HG02884 (cell line): Measurements from ENCODE around the gene PTPRN2.
"Not testable (repeated sequence)": the region's sequence is repeated elsewhere in the genome, so short reads cannot be mapped to it uniquely, and the experiment has no call there.

Experiments used
- ATAC-seq: cut with Tn5 transposase; IDR thresholded peaks from one replicate; pipeline ENCODE4 v1.9.1; 2021; ENCODE audit warnings: mild to moderate bottlenecking, moderate library complexity; ENCODE audit not compliant: unreplicated experiment

The PTPRN2 gene

GRCh38 chr7:158473946-158474345, 113.7 kb downstream of the PTPRN2 start:
- ATAC-seq = no peak

GRCh38 chr7:158473221-158473620, 114.4 kb downstream of the PTPRN2 start:
- ATAC-seq = no peak

DNA sequence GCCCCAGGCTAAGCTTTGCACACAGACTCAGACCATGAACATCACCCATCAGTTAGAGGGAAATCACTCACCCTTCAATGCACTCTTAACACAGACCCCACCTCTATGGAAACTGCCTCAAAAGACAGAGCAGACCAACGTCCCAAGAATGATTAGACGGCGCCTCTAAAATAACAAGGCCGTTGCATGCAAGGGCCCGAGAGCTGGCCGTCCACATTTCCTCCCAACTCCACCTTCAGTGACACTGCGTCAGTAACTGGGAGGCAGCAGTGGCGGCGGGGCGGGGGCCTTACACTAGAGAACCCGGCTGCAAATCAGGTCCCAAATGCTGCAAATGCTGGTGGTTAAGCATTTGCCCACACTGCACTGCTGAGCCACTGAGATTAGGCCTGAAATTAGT, 115.0 kb downstream of the PTPRN2 start:
- ATAC-seq = no peak

- ATAC-seq = no peak
These were observed 115.9 kb downstream of the PTPRN2 start for GRCh38 chr7:158471716-158472115.

DNA sequence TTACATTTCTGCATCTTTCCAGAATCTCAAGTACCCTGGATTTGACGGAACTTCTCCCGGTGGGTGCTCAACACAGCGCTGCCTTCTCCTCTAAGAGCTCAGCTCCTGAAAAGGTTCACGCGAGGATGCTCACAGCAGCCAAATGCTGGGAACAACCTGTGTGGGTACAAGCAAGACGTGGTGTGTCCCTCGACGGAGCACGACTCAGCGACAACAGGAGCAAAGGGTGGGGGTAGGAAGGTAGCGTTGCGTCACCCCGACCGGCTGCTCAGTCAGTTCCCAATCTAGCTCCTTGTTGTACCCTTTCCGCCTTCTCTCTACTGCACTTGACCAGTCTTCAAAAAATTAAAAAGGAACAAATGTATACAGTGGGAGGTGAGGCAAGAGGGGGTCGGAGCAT, 117.3 kb downstream of the PTPRN2 start:
- ATAC-seq = no peak

GRCh38 chr7:158469396-158470051, 118.1 kb downstream of the PTPRN2 start:
- no peak for ATAC-seq

GRCh38 chr7:158468700-158469296, 118.8 kb downstream of the PTPRN2 start:
- no peak for ATAC-seq

GRCh38 chr7:158468181-158468580, 119.4 kb downstream of the PTPRN2 start:
- ATAC-seq = no peak

- no peak for ATAC-seq
These were observed 120.1 kb downstream of the PTPRN2 start for GRCh38 chr7:158467562-158467961.

GRCh38 chr7:158463317-158463716, 124.3 kb downstream of the PTPRN2 start:
- no peak for ATAC-seq

- no peak for ATAC-seq
These were observed 125.8 kb downstream of the PTPRN2 start for GRCh38 chr7:158461824-158462223.

DNA sequence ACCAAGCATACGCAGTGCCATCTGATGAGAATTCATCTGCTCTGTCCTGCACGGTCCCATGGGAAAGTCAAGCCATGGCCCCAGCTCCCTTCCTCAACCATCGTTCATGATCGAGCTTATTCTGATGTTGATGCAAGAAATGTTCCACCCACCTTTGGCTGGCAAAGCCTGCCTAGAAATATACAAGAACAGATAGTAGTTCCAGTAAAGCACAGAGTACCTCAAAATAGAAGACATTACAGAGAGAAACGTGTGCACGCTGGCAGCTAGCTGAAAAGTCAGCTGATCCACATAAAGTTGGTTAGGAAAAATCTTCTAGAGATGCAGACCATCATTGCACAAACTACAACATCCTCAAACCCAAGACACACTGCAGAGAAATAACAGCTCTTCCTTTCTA, 127.0 kb downstream of the PTPRN2 start:
- no peak for ATAC-seq

DNA sequence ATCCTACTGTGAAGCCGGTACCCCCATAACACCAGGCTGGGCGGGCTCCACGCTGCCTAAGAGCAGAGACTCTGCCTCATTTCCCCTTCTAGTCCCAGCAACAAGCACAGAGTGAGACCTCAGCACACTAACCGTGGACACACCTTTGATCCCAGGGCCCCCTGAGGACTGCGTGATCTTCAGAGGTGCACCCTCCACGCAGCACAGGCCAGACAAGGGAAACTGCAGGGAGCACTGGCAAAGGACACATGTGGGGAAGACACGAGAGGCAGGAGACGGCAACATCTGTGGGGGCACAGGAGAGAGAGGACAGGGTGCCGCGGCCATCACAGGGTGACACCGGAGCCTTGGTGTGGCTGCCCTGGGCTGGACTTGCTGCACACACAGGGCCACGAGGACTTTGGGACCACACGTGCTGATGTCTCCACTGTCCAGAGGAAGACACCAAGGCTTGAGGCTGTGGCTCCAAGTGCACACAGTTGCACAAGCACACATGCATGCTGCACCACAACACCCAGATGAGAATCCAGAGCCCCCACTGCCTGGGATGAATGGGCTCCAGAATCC, 128.8 kb downstream of the PTPRN2 start:
- no peak for ATAC-seq

DNA sequence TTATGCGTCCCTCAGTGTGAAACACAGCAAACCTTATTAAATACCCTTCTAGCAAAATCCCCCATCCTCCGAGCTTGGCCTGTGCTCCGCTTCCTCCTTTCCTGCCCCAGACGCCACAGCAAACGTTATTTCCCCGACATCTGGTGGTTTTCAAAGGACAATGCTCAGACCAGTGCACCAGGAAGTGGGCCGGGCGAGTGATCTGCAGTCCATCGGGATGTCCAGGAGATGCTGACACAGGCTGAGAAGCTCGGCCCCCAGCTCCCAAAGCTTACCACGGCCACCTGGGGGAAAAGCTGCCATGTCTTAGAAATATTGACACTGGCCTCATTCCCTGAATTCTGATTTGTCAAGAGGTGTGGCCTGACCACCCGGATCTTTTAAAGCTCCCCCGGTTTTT, 129.5 kb downstream of the PTPRN2 start:
- ATAC-seq = no peak

GRCh38 chr7:158457586-158457985, 130.0 kb downstream of the PTPRN2 start:
- not testable (repeated sequence) for ATAC-seq

GRCh38 chr7:158454631-158455030, 133.0 kb downstream of the PTPRN2 start:
- ATAC-seq = no peak

GRCh38 chr7:158453663-158454062, 134.0 kb downstream of the PTPRN2 start:
- no peak for ATAC-seq

- no peak for ATAC-seq
These were observed 135.3 kb downstream of the PTPRN2 start for GRCh38 chr7:158452331-158452730.

DNA sequence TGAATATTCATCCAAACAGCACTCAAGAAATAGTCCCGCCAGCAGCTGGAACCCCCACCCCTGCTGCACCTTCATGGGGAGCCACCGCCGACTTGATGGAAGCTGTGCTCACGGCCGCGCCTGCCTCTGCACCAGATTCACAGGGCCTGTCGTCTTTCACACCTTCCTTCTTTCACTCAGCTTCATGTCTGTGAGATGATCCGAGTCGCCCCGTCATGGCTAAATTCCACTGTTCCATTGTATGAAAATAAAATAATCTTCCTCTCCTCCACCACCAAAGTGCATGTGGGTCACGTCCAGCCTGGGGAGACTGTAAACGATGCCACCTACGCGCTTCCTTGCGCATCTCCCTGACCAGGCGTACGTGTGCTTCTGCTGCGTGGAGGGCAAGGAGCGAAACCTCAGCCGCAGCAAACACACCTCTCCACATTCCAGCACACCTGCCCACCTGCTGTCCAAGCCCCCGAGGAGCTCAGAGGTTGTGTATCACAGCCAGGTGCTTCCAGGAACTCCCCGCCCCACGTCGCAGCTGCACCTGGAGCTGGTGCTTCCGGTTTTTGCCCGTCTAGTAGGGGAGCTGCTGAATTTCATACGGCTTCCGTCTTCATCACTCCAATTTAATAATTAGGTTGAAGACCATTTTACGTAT, 137.0 kb downstream of the PTPRN2 start:
- ATAC-seq = no peak

DNA sequence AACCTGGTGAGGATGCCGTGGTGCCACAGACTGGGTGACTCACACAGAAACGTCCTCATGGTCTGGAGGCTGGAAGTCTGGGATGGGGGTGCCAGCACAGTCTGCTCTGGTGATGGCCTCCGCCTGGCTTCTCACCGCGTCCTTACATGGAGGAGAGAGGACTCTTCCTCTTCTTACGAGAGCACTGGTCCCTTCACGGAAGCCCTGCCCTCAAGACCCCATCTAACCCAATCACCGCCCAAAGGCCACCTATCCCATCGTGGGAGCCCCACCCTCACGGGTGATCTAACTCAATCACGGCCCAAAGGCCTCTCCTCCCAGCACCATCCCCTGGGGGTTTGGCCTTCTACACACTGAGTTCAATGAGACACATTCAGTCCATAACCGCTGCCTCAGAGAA, 137.7 kb downstream of the PTPRN2 start:
- no peak for ATAC-seq

DNA sequence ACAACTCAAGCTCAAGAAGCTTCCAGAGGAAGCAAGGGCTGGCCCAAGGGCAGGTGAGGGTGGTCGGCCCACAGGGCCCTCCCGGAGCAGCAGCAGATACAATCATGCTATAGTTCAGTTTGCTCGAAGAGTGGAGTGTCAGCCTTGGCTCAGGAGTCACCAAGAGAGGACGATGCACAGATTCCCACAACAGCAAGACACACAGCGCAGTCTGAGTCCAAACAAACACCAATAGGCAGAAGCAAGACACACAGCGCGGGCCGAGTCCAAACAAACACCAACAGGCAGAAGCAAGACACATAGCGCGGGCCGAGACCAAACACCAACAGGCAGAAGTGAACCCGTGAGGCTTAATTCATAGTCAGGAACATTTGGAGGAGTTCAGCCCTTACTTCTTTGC, 138.4 kb downstream of the PTPRN2 start:
- no peak for ATAC-seq
